ENCODE measurements around the gene ZNF365.
A peak's percentile ranks its signal among the peaks of the same experiment; 100 is the strongest.
"Not testable (repeated sequence)": the region's sequence is repeated elsewhere in the genome, so short reads cannot be mapped to it uniquely, and the experiment has no call there.

The ZNF365 gene

GRCh38 chr10:62343000-62343399 lies 31.2 kb upstream of the ZNF365 start:
- no peaks in the 10 kb centered on the region for H3K4me1 ChIP-seq (ENCODE audit: control insufficient read depth, insufficient read depth, low read length)
- no peaks in the 10 kb centered on the region for H3K9me3 ChIP-seq (ENCODE audit: control insufficient read depth, low read length)
- H3K36me3 ChIP-seq (ENCODE audit: control insufficient read depth, insufficient read depth, low read length): no peaks in the 10 kb centered on the region
- H3K27me3 ChIP-seq (ENCODE audit: control insufficient read depth, insufficient read depth, low read length, poor library complexity, severe bottlenecking): no peaks in the 10 kb centered on the region
- no peak overlapping the region for H3K4me3 ChIP-seq (ENCODE audit: insufficient read depth, low read depth, low read length)
- WGBS, 2 experiments: 92 to 100% methylated on average over 1 of the region's 1 CpG
- no peak overlapping the region for H3K27ac ChIP-seq (ENCODE audit: insufficient read depth, low read depth, low read length, poor library complexity, severe bottlenecking)

- Histone ChIP-seq H3K27me3 (ENCODE audit: control insufficient read depth, insufficient read depth, low read length, poor library complexity, severe bottlenecking) (no peaks in the 10 kb centered on the region), H3K4me1 (ENCODE audit: control insufficient read depth, insufficient read depth, low read length) (no peaks in the 10 kb centered on the region), H3K36me3 (ENCODE audit: control insufficient read depth, insufficient read depth, low read length) (no peaks in the 10 kb centered on the region), H3K4me3 (ENCODE audit: insufficient read depth, low read depth, low read length) (no peak overlapping the region), H3K9me3 (ENCODE audit: control insufficient read depth, low read length) (no peaks in the 10 kb centered on the region), H3K27ac (ENCODE audit: insufficient read depth, low read depth, low read length, poor library complexity, severe bottlenecking) (no peak overlapping the region)
Measured at GRCh38 chr10:62348029-62348428, 26.1 kb upstream of the ZNF365 start.

- H3K4me1 ChIP-seq (ENCODE audit: control insufficient read depth, insufficient read depth, low read length): no peaks in the 10 kb centered on the region
- H3K9me3 ChIP-seq (ENCODE audit: control insufficient read depth, low read length): no peaks in the 10 kb centered on the region
- H3K36me3 ChIP-seq (ENCODE audit: control insufficient read depth, insufficient read depth, low read length): no peaks in the 10 kb centered on the region
- no peak overlapping the region for H3K4me3 ChIP-seq (ENCODE audit: insufficient read depth, low read depth, low read length)
- H3K27me3 ChIP-seq (ENCODE audit: control insufficient read depth, insufficient read depth, low read length, poor library complexity, severe bottlenecking): no peaks in the 10 kb centered on the region
- H3K27ac ChIP-seq (ENCODE audit: insufficient read depth, low read depth, low read length, poor library complexity, severe bottlenecking): no peak overlapping the region
Measured at GRCh38 chr10:62352356-62352970, 21.7 kb upstream of the ZNF365 start.

GRCh38 chr10:62354916-62355315 lies 19.3 kb upstream of the ZNF365 start:
- Histone ChIP-seq H3K27me3 (ENCODE audit: control insufficient read depth, insufficient read depth, low read length, poor library complexity, severe bottlenecking) (no peaks in the 10 kb centered on the region), H3K9me3 (ENCODE audit: control insufficient read depth, low read length) (no peaks in the 10 kb centered on the region), H3K27ac (ENCODE audit: insufficient read depth, low read depth, low read length, poor library complexity, severe bottlenecking) (no peak overlapping the region), H3K36me3 (ENCODE audit: control insufficient read depth, insufficient read depth, low read length) (no peaks in the 10 kb centered on the region), H3K4me3 (ENCODE audit: insufficient read depth, low read depth, low read length) (no peak overlapping the region), H3K4me1 (ENCODE audit: control insufficient read depth, insufficient read depth, low read length) (no peaks in the 10 kb centered on the region)
- 100% methylated on average over 2 of the region's 2 CpGs; no CpG with 5 or more reads in 1 of the 2 experiments for WGBS, 2 experiments

- Histone ChIP-seq H3K9me3 (ENCODE audit: control insufficient read depth, low read length) (no peaks in the 10 kb centered on the region), H3K27ac (ENCODE audit: insufficient read depth, low read depth, low read length, poor library complexity, severe bottlenecking) (no peak overlapping the region), H3K36me3 (ENCODE audit: control insufficient read depth, insufficient read depth, low read length) (no peaks in the 10 kb centered on the region), H3K4me3 (ENCODE audit: insufficient read depth, low read depth, low read length) (no peak overlapping the region), H3K4me1 (ENCODE audit: control insufficient read depth, insufficient read depth, low read length) (no peaks in the 10 kb centered on the region), H3K27me3 (ENCODE audit: control insufficient read depth, insufficient read depth, low read length, poor library complexity, severe bottlenecking) (no peaks in the 10 kb centered on the region)
- 98 to 100% methylated on average over 2 of the region's 2 CpGs for WGBS, 2 experiments
Measured at GRCh38 chr10:62356447-62356846, 17.7 kb upstream of the ZNF365 start.

- WGBS, 2 experiments: 87 to 89% methylated on average over 2 of the region's 2 CpGs
- not testable (repeated sequence) for H3K9me3 ChIP-seq (ENCODE audit: control insufficient read depth, low read length); H3K27ac ChIP-seq (ENCODE audit: insufficient read depth, low read depth, low read length, poor library complexity, severe bottlenecking)
Measured at GRCh38 chr10:62358151-62358550, 16.0 kb upstream of the ZNF365 start.

GRCh38 chr10:62373639-62373994 lies 552 bp upstream of the ZNF365 start:
- Histone ChIP-seq H3K4me1 (ENCODE audit: control insufficient read depth, insufficient read depth, low read length) (no peaks in the 10 kb centered on the region), H3K36me3 (ENCODE audit: control insufficient read depth, insufficient read depth, low read length) (no peaks in the 10 kb centered on the region), H3K27ac (ENCODE audit: insufficient read depth, low read depth, low read length, poor library complexity, severe bottlenecking) (no peak overlapping the region), H3K9me3 (ENCODE audit: control insufficient read depth, low read length) (no peaks in the 10 kb centered on the region), H3K4me3 (ENCODE audit: insufficient read depth, low read depth, low read length) (peak overlapping the region; percentile 61), H3K27me3 (ENCODE audit: control insufficient read depth, insufficient read depth, low read length, poor library complexity, severe bottlenecking) (peaks cover 37% of the 10 kb centered on the region)
- WGBS, 2 experiments: 40 to 48% methylated on average over 7 to 8 of the region's 8 CpGs

More at GRCh38 chr10:62358151-62358550, 16.0 kb upstream of the ZNF365 start:
- not testable (repeated sequence) for H3K4me1 ChIP-seq (ENCODE audit: control insufficient read depth, insufficient read depth, low read length); H3K27me3 ChIP-seq (ENCODE audit: control insufficient read depth, insufficient read depth, low read length, poor library complexity, severe bottlenecking); H3K36me3 ChIP-seq (ENCODE audit: control insufficient read depth, insufficient read depth, low read length); H3K4me3 ChIP-seq (ENCODE audit: insufficient read depth, low read depth, low read length)

- Histone ChIP-seq H3K9me3 (ENCODE audit: control insufficient read depth, low read length) (no peaks in the 10 kb centered on the region), H3K27ac (ENCODE audit: insufficient read depth, low read depth, low read length, poor library complexity, severe bottlenecking) (no peak overlapping the region), H3K4me3 (ENCODE audit: insufficient read depth, low read depth, low read length) (peak overlapping the region; percentile 61), H3K36me3 (ENCODE audit: control insufficient read depth, insufficient read depth, low read length) (no peaks in the 10 kb centered on the region), H3K27me3 (ENCODE audit: control insufficient read depth, insufficient read depth, low read length, poor library complexity, severe bottlenecking) (peaks cover 37% of the 10 kb centered on the region), H3K4me1 (ENCODE audit: control insufficient read depth, insufficient read depth, low read length) (no peaks in the 10 kb centered on the region)
- WGBS, 2 experiments: 79 to 82% methylated on average over 12 of the region's 12 CpGs
Measured at GRCh38 chr10:62374862-62375710, 917 bp downstream of the ZNF365 start.

GRCh38 chr10:62376071-62377025 lies 2.2 kb downstream of the ZNF365 start:
- no peak overlapping the region for H3K4me3 ChIP-seq (ENCODE audit: insufficient read depth, low read depth, low read length)
- peaks cover 37% of the 10 kb centered on the region for H3K27me3 ChIP-seq (ENCODE audit: control insufficient read depth, insufficient read depth, low read length, poor library complexity, severe bottlenecking)
- H3K27ac ChIP-seq (ENCODE audit: insufficient read depth, low read depth, low read length, poor library complexity, severe bottlenecking): no peak overlapping the region
- no peaks in the 10 kb centered on the region for H3K9me3 ChIP-seq (ENCODE audit: control insufficient read depth, low read length)
- no peaks in the 10 kb centered on the region for H3K36me3 ChIP-seq (ENCODE audit: control insufficient read depth, insufficient read depth, low read length)
- H3K4me1 ChIP-seq (ENCODE audit: control insufficient read depth, insufficient read depth, low read length): no peaks in the 10 kb centered on the region
- 90 to 93% methylated on average over 20 to 21 of the region's 21 CpGs for WGBS, 2 experiments

- 47 to 50% methylated on average over 2 of the region's 3 CpGs for WGBS, 2 experiments
- no peaks in the 10 kb centered on the region for H3K36me3 ChIP-seq (ENCODE audit: control insufficient read depth, insufficient read depth, low read length)
- peaks cover 37% of the 10 kb centered on the region for H3K27me3 ChIP-seq (ENCODE audit: control insufficient read depth, insufficient read depth, low read length, poor library complexity, severe bottlenecking)
- no peak overlapping the region for H3K27ac ChIP-seq (ENCODE audit: insufficient read depth, low read depth, low read length, poor library complexity, severe bottlenecking)
- no peaks in the 10 kb centered on the region for H3K4me1 ChIP-seq (ENCODE audit: control insufficient read depth, insufficient read depth, low read length)
- no peaks in the 10 kb centered on the region for H3K9me3 ChIP-seq (ENCODE audit: control insufficient read depth, low read length)
- no peak overlapping the region for H3K4me3 ChIP-seq (ENCODE audit: insufficient read depth, low read depth, low read length)
Measured at GRCh38 chr10:62377026-62377415, 2.9 kb downstream of the ZNF365 start.

Measured in ectodermal cell (in vitro differentiated cells).